Activated naive CD4-positive, alpha-beta T cell treated with anti-CD3 and anti-CD28 coated beads, Interleukin-2, amount 10 ng/mL, durations not matched to agents 7 days and 5 days (primary cell): ENCODE data around the gene ASB7.
"Not testable (repeated sequence)": the region's sequence is repeated elsewhere in the genome, so short reads cannot be mapped to it uniquely, and the experiment has no call there.

Experiments used
- CTCF ChIA-PET: fragments of 350-600 bp; sonication (Branson Sonifier 250); formaldehyde crosslinking; loops from one replicate; lab custom pipeline; 2021; ENCODE audit warnings: antibody characterized with exemption; lab: Charles Lee
- DNase-seq: peaks from one replicate; pipeline ENCODE4 v3.0.0-alpha.2; 2020
- H3K27ac Mint-ChIP-seq: one replicate; pipeline ENCODE4 v1.8.0; 2021; ENCODE audit warnings: mild to moderate bottlenecking, moderate library complexity, mixed read lengths
- H3K27me3 Mint-ChIP-seq: one replicate; pipeline ENCODE4 v1.8.0; 2021; ENCODE audit warnings: mild to moderate bottlenecking, mixed read lengths
- H3K36me3 Mint-ChIP-seq: one replicate; pipeline ENCODE4 v1.8.0; 2021; ENCODE audit warnings: mixed read lengths
- H3K4me1 Mint-ChIP-seq: one replicate; pipeline ENCODE4 v1.8.0; 2021; ENCODE audit warnings: mixed read lengths
- H3K4me3 Mint-ChIP-seq: one replicate; pipeline ENCODE4 v1.8.0; 2021; ENCODE audit warnings: mild to moderate bottlenecking, moderate library complexity, mixed read lengths
- H3K9me3 Mint-ChIP-seq: one replicate; pipeline ENCODE4 v1.8.0; 2021; ENCODE audit warnings: mixed read lengths

Gene ASB7

GRCh38 chr15:100670505-100671021 is 68.2 kb downstream of the ASB7 start:
- peaks cover 2% of the 10 kb centered on the region for H3K27me3 Mint-ChIP-seq
- H3K36me3 Mint-ChIP-seq, result no peaks in the 10 kb centered on the region
- no peak overlapping the region for H3K27ac Mint-ChIP-seq
- no peaks in the 10 kb centered on the region for H3K4me1 Mint-ChIP-seq
- no peaks in the 10 kb centered on the region for H3K9me3 Mint-ChIP-seq
- CTCF ChIA-PET, result no interaction called here
- DNase-seq, result no peak
- no peak overlapping the region for H3K4me3 Mint-ChIP-seq

- Mint-ChIP-seq H3K4me3 (no peak overlapping the region), H3K36me3 (no peaks in the 10 kb centered on the region), H3K9me3 (no peaks in the 10 kb centered on the region), H3K4me1 (no peaks in the 10 kb centered on the region), H3K27ac (no peak overlapping the region), H3K27me3 (no peaks in the 10 kb centered on the region)
- CTCF ChIA-PET, result no interaction called here
- no peak for DNase-seq
Measured at GRCh38 chr15:100671124-100671680, 68.8 kb downstream of the ASB7 start.

GRCh38 chr15:100671858-100672543 is 69.6 kb downstream of the ASB7 start:
- Mint-ChIP-seq H3K9me3 (no peaks in the 10 kb centered on the region), H3K27me3 (no peaks in the 10 kb centered on the region), H3K4me3 (no peak overlapping the region), H3K4me1 (no peaks in the 10 kb centered on the region), H3K36me3 (no peaks in the 10 kb centered on the region), H3K27ac (no peak overlapping the region)
- CTCF ChIA-PET, result interaction anchor here (0.6 kb wide), 1 partner anchor 171 kb away, joined by 4 read pairs; no protein-coding TSS in a partner anchor
- DNase-seq, result no peak

GRCh38 chr15:100672959-100673358 is 70.6 kb downstream of the ASB7 start:
- CTCF ChIA-PET, result interaction anchor here (0.6 kb wide), 1 partner anchor 170 kb away, joined by 4 read pairs; no protein-coding TSS in a partner anchor
- DNase-seq, result no peak
- no peak overlapping the region for H3K4me3 Mint-ChIP-seq
- no peaks in the 10 kb centered on the region for H3K4me1 Mint-ChIP-seq
- no peaks in the 10 kb centered on the region for H3K9me3 Mint-ChIP-seq
- H3K27ac Mint-ChIP-seq, result no peak overlapping the region
- H3K27me3 Mint-ChIP-seq, result no peaks in the 10 kb centered on the region
- H3K36me3 Mint-ChIP-seq, result no peaks in the 10 kb centered on the region

- DNase-seq, H3K27ac Mint-ChIP-seq, H3K4me1 Mint-ChIP-seq, CTCF ChIA-PET, H3K9me3 Mint-ChIP-seq, H3K36me3 Mint-ChIP-seq, H3K4me3 Mint-ChIP-seq: not testable (repeated sequence)
- H3K27me3 Mint-ChIP-seq, result peaks cover 11% of the 10 kb centered on the region
Measured at GRCh38 chr15:100679151-100679550, 76.8 kb downstream of the ASB7 start.

GRCh38 chr15:100680726-100681125 is 78.3 kb downstream of the ASB7 start:
- Mint-ChIP-seq H3K4me3 (no peak overlapping the region), H3K9me3 (no peaks in the 10 kb centered on the region), H3K27ac (no peak overlapping the region), H3K4me1 (no peaks in the 10 kb centered on the region), H3K27me3 (peaks cover 11% of the 10 kb centered on the region), H3K36me3 (no peaks in the 10 kb centered on the region)
- CTCF ChIA-PET, result interaction anchor here (0.7 kb wide), 1 partner anchor 818 kb away, joined by 3 read pairs; no protein-coding TSS in a partner anchor
- DNase-seq, result no peak

GRCh38 chr15:100681335-100681746 is 79.0 kb downstream of the ASB7 start:
- Mint-ChIP-seq H3K27ac (no peak overlapping the region), H3K27me3 (peaks cover 11% of the 10 kb centered on the region), H3K9me3 (no peaks in the 10 kb centered on the region), H3K4me3 (no peak overlapping the region), H3K36me3 (no peaks in the 10 kb centered on the region), H3K4me1 (no peaks in the 10 kb centered on the region)
- DNase-seq, result no peak
- CTCF ChIA-PET, result no interaction called here

- Mint-ChIP-seq H3K36me3 (no peaks in the 10 kb centered on the region), H3K9me3 (no peaks in the 10 kb centered on the region)
Measured at GRCh38 chr15:100682468-100682867, 80.1 kb downstream of the ASB7 start.

GRCh38 chr15:100683434-100683833 is 81.0 kb downstream of the ASB7 start:
- Mint-ChIP-seq H3K36me3 (no peaks in the 10 kb centered on the region), H3K27me3 (peaks cover 11% of the 10 kb centered on the region), H3K4me3 (no peak overlapping the region), H3K9me3 (no peaks in the 10 kb centered on the region), H3K27ac (no peak overlapping the region), H3K4me1 (no peaks in the 10 kb centered on the region)
- no peak for DNase-seq
- CTCF ChIA-PET, result no interaction called here

More at GRCh38 chr15:100682468-100682867, 80.1 kb downstream of the ASB7 start:
- Mint-ChIP-seq H3K27ac (no peak overlapping the region), H3K4me3 (no peak overlapping the region), H3K27me3 (peaks cover 11% of the 10 kb centered on the region), H3K4me1 (no peaks in the 10 kb centered on the region)
- no peak for DNase-seq
- CTCF ChIA-PET, result no interaction called here

- no peaks in the 10 kb centered on the region for H3K9me3 Mint-ChIP-seq
- no peak overlapping the region for H3K27ac Mint-ChIP-seq
- H3K4me1 Mint-ChIP-seq, result no peaks in the 10 kb centered on the region
- peaks cover 6% of the 10 kb centered on the region for H3K27me3 Mint-ChIP-seq
- CTCF ChIA-PET, result no interaction called here
- H3K4me3 Mint-ChIP-seq, result no peak overlapping the region
- no peaks in the 10 kb centered on the region for H3K36me3 Mint-ChIP-seq
- no peak for DNase-seq
Measured at GRCh38 chr15:100684591-100684990, 82.2 kb downstream of the ASB7 start.

GRCh38 chr15:100686021-100686724 is 83.8 kb downstream of the ASB7 start:
- no peak overlapping the region for H3K27ac Mint-ChIP-seq
- peaks cover 6% of the 10 kb centered on the region for H3K27me3 Mint-ChIP-seq

GRCh38 chr15:100686725-100687473 is 84.5 kb downstream of the ASB7 start:
- Mint-ChIP-seq H3K4me3 (no peak overlapping the region), H3K4me1 (no peaks in the 10 kb centered on the region), H3K27me3 (peaks cover 6% of the 10 kb centered on the region), H3K9me3 (no peaks in the 10 kb centered on the region), H3K36me3 (no peaks in the 10 kb centered on the region), H3K27ac (no peak overlapping the region)
- no peak for DNase-seq
- CTCF ChIA-PET, result no interaction called here

More at GRCh38 chr15:100686021-100686724, 83.8 kb downstream of the ASB7 start:
- no peaks in the 10 kb centered on the region for H3K4me1 Mint-ChIP-seq
- H3K36me3 Mint-ChIP-seq, result no peaks in the 10 kb centered on the region
- CTCF ChIA-PET, result no interaction called here
- H3K4me3 Mint-ChIP-seq, result no peak overlapping the region
- no peaks in the 10 kb centered on the region for H3K9me3 Mint-ChIP-seq
- DNase-seq, result no peak

- no peak for DNase-seq
- H3K4me3 Mint-ChIP-seq, result no peak overlapping the region
- H3K9me3 Mint-ChIP-seq, result no peaks in the 10 kb centered on the region
- CTCF ChIA-PET, result no interaction called here
- no peaks in the 10 kb centered on the region for H3K36me3 Mint-ChIP-seq
- H3K27me3 Mint-ChIP-seq, result peaks cover 6% of the 10 kb centered on the region
- no peak overlapping the region for H3K27ac Mint-ChIP-seq
- H3K4me1 Mint-ChIP-seq, result no peaks in the 10 kb centered on the region
Measured at GRCh38 chr15:100687582-100688141, 85.3 kb downstream of the ASB7 start.
